Left lung (tissue), 10 donors: ENCODE data around the gene CCDC78. TPM values are rescaled to one million over a fixed set of nuclear protein-coding genes. Genes with fewer than 3 reads are reported as not detected.
A peak's percentile ranks its signal among the peaks of the same experiment; 100 is the strongest.

ENCODE experiments used
- ATAC-seq: fragments of 200-7000 bp; cut with Tn5 transposase; one replicate; pipeline ENCODE4 v1.9.1; 2020; ENCODE audit warnings: moderate library complexity
- DNase-seq, 4 donors: peaks; one replicate each; pipeline ENCODE4 v3.0.0-alpha.2; 2013 to 2020
- H3K27ac ChIP-seq, 2 donors: fragments of 200-600 bp; sonication (generic) in 1 of 2; one replicate each; pipeline versions ENCODE4 v1.5.0 to v1.8.0; 2020 to 2021
- H3K27me3 ChIP-seq, 2 donors: fragments of 200-600 bp; sonication (generic) in 1 of 2; one replicate each; pipeline versions ENCODE4 v1.5.0 to v1.8.0; 2020 to 2021
- H3K36me3 ChIP-seq, 2 donors: fragments of 200-600 bp; sonication (generic) in 1 of 2; one replicate each; pipeline versions ENCODE4 v1.5.0 to v1.8.0; 2020 to 2021
- H3K4me1 ChIP-seq, 2 donors: fragments of 200-600 bp; one replicate each; pipeline ENCODE4 v1.8.0; 2021
- H3K4me3 ChIP-seq, 2 donors: fragments of 200-600 bp; sonication (generic) in 1 of 2; one replicate each; pipeline versions ENCODE4 v1.5.0 to v1.8.0; 2020 to 2021; ENCODE audit warnings: mild to moderate bottlenecking in 1 of 2
- H3K9me3 ChIP-seq, 2 donors: fragments of 200-600 bp; sonication (generic) in 1 of 2; one replicate each; pipeline versions ENCODE4 v1.5.0 to v1.8.0; 2020 to 2021
- CTCF ChIP-seq, 2 donors: fragments of 200-600 bp; sonication (generic) in 1 of 2; IDR thresholded peaks; one replicate each; pipeline versions ENCODE4 v1.5.0 to v1.8.0; 2021; ENCODE audit warnings: antibody characterized with exemption in 2 of 2
- intact Hi-C, 2 donors: fragments of 100-400 bp; cut with DNase I; formaldehyde crosslinking; loops; one replicate each; pipeline versions ENCODE4 v1.11.2 to v1.14.2; 2022
- polyA plus RNA-seq, 6 donors: library from polyadenylated mRNA; unstranded; fragments of 120-200 nt; gene quantifications; one replicate each; pipeline ENCODE4 v1.2.1, GENCODE V29; 2013; ENCODE audit not compliant: insufficient read length in 6 of 6
- total RNA-seq, 2 donors: library from RNA; stranded (reverse); fragmentation: NEBNext Ultra II Directional; extraction: Animal tissue kit (Norgen Biotek cat#: 25700); gene quantifications; one replicate each; pipeline ENCODE4 v1.2.1, GENCODE V29; 2021
- donor health status: DM: no; HTN: yes; CAD: no.
- donor health status: DM: no; HTN: no; CAD: no.

The CCDC78 gene
- total and polyA plus RNA-seq, 8 donors = 0.96 to 13.7 (median 8.6) TPM

- Histone ChIP-seq H3K27me3 (peaks cover 0 to 37% of the 10 kb centered on the region in 2 donors), H3K4me3 (no peak overlapping the region), H3K27ac (no peak overlapping the region), H3K4me1 (no peaks in the 10 kb centered on the region), H3K9me3 (no peaks in the 10 kb centered on the region), H3K36me3 (no peaks in the 10 kb centered on the region)
- no peak for DNase-seq
- intact Hi-C loops = no loop called here
- ATAC-seq = no peak
- no peak for TF ChIP-seq CTCF (IDR thresholded peaks at IDR 0.05)
These were observed 44.2 kb upstream of the CCDC78 start for GRCh38 chr16:770411-770810.

GRCh38 chr16:769934-770333, 43.7 kb upstream of the CCDC78 start:
- Histone ChIP-seq H3K36me3 (no peaks in the 10 kb centered on the region), H3K4me1 (no peaks in the 10 kb centered on the region), H3K9me3 (no peaks in the 10 kb centered on the region), H3K4me3 (no peak overlapping the region), H3K27ac (no peak overlapping the region), H3K27me3 (peaks cover 0 to 37% of the 10 kb centered on the region in 2 donors)
- intact Hi-C loops = no loop called here
- no peak for DNase-seq
- no peak for TF ChIP-seq CTCF (IDR thresholded peaks at IDR 0.05)
- no peak for ATAC-seq

- no peak for TF ChIP-seq CTCF (IDR thresholded peaks at IDR 0.05)
These were observed 43.0 kb upstream of the CCDC78 start for GRCh38 chr16:769184-769784.

GRCh38 chr16:768428-768827, 42.2 kb upstream of the CCDC78 start:
- Histone ChIP-seq H3K9me3 (no peaks in the 10 kb centered on the region), H3K27ac (no peak overlapping the region), H3K36me3 (no peaks in the 10 kb centered on the region), H3K27me3 (peaks cover 0 to 35% of the 10 kb centered on the region in 2 donors), H3K4me3 (no peak overlapping the region), H3K4me1 (no peaks in the 10 kb centered on the region)
- TF ChIP-seq CTCF (IDR thresholded peaks at IDR 0.05) = no peak
- intact Hi-C loops = no loop called here
- peak; percentile 11 for ATAC-seq
- no peak for DNase-seq

More at GRCh38 chr16:769184-769784, 43.0 kb upstream of the CCDC78 start:
- ATAC-seq (peak; percentile 7), DNase-seq (no peak)
- intact Hi-C loops = no loop called here
- Histone ChIP-seq H3K4me3 (no peak overlapping the region), H3K9me3 (no peaks in the 10 kb centered on the region), H3K27ac (no peak overlapping the region), H3K4me1 (no peaks in the 10 kb centered on the region), H3K36me3 (no peaks in the 10 kb centered on the region), H3K27me3 (peaks cover 0 to 37% of the 10 kb centered on the region in 2 donors)

GRCh38 chr16:767743-768235, 41.5 kb upstream of the CCDC78 start:
- ATAC-seq = no peak
- DNase-seq = no peak
- Histone ChIP-seq H3K4me3 (no peak overlapping the region), H3K4me1 (no peaks in the 10 kb centered on the region), H3K27ac (no peak overlapping the region), H3K27me3 (peaks cover 0 to 39% of the 10 kb centered on the region in 2 donors), H3K9me3 (no peaks in the 10 kb centered on the region), H3K36me3 (no peaks in the 10 kb centered on the region)
- intact Hi-C loops = no loop called here
- TF ChIP-seq CTCF (IDR thresholded peaks at IDR 0.05) = no peak
